RWPE2 (cell line): ENCODE measurements around the gene PIN1.
"Not testable (repeated sequence)": the region's sequence is repeated elsewhere in the genome, so short reads cannot be mapped to it uniquely, and the experiment has no call there.

Experiments used
- ATAC-seq: fragments of 200-7000 bp; cut with Tn5 transposase; 3 replicates; pipeline ENCODE4 v1.9.1; 2021; ENCODE audit warnings: low read depth
- DNase-seq: peaks from one replicate; pipeline ENCODE4 v3.0.0-alpha.2; 2020; ENCODE audit warnings: low spot score
- H3K27ac ChIP-seq: fragments of 450-650 bp; 2 replicates; pipeline ENCODE4 v1.5.1; 2017; ENCODE audit warnings: mild to moderate bottlenecking; ENCODE audit not compliant: poor library complexity, severe bottlenecking
- H3K27me3 ChIP-seq: fragments of 250-450 bp; sonication (Bioruptor Pico); 2 replicates; pipeline ENCODE4 v1.5.1; 2021; ENCODE audit warnings: mild to moderate bottlenecking, moderate library complexity; ENCODE audit not compliant: insufficient read depth, poor library complexity, severe bottlenecking
- H3K36me3 ChIP-seq: fragments of 250-450 bp; sonication (Bioruptor Pico); 2 replicates; pipeline ENCODE4 v1.5.1; 2020; ENCODE audit warnings: low read depth, mild to moderate bottlenecking, moderate library complexity
- H3K4me1 ChIP-seq: fragments of 250-450 bp; sonication (Bioruptor Pico); 2 replicates; pipeline ENCODE4 v1.5.1; 2021; ENCODE audit warnings: mild to moderate bottlenecking, moderate library complexity; ENCODE audit not compliant: insufficient read depth, poor library complexity, severe bottlenecking
- H3K4me3 ChIP-seq: fragments of 250-450 bp; sonication (Bioruptor Pico); 2 replicates; pipeline ENCODE4 v1.5.1; 2021; ENCODE audit warnings: mild to moderate bottlenecking, moderate library complexity; ENCODE audit not compliant: severe bottlenecking
- H3K9me3 ChIP-seq: fragments of 250-450 bp; sonication (Bioruptor Pico); 2 replicates; pipeline ENCODE4 v1.5.1; 2021; ENCODE audit warnings: mild to moderate bottlenecking, moderate library complexity; ENCODE audit not compliant: severe bottlenecking
- CTCF ChIP-seq: fragments of 450-650 bp; IDR thresholded peaks from one replicate; pipeline ENCODE4 v1.5.1; 2017; ENCODE audit warnings: mild to moderate bottlenecking, moderate library complexity; ENCODE audit not compliant: poor library complexity, severe bottlenecking

PIN1 gene

GRCh38 chr19:9839415-9839814 is 4.3 kb downstream of the PIN1 start:
- no peak overlapping the region for H3K27ac ChIP-seq
- no peak for ATAC-seq

DNA sequence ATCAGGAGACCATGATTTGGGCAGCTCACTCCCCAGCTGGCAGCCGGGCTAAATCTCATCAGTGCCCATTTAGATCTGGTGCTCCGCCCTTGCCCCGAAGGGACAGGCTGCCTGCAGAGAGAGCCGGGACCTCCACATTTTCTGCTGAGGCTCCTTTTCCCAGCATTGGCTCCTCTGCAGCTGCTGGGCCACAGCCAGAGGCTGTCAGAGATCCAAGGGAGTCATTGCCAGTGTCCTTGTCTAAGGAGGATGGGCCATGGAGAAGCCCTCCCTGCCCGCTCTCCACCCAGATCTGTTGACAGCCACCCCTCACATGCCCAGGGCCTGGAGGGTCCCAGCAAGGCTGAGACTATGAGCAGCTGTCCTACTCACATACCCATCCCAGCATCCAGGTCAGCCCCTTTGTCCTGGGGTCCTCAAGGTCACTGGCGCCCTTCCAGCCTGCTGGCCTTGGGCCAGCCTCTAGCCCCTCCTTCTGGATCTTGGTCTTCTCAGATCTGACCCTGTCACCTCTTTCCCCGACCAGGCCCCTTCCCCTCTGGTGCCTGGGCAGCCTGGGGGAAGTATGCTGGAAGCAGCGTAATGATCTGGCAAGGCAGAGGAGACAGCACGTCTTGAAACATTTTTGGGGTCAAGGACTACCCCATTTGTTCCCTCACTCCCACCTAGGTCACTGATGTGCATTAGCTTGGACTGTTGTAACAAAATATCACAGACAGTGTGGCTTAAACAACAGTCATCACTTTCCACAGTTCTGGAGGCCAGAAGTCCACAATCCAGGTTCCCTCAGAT is 7.9 kb downstream of the PIN1 start:
- H3K9me3 ChIP-seq, result no peaks in the 10 kb centered on the region
- no peak for ATAC-seq
- DNase-seq, result no peak
- peaks cover 51% of the 10 kb centered on the region for H3K36me3 ChIP-seq
- no peaks in the 10 kb centered on the region for H3K4me1 ChIP-seq
- no peaks in the 10 kb centered on the region for H3K27me3 ChIP-seq
- H3K27ac ChIP-seq, result no peak overlapping the region
- no peak for TF ChIP-seq CTCF
- H3K4me3 ChIP-seq, result no peak overlapping the region

More at GRCh38 chr19:9839415-9839814, 4.3 kb downstream of the PIN1 start:
- Histone ChIP-seq H3K4me3 (no peak overlapping the region), H3K27me3 (no peaks in the 10 kb centered on the region), H3K4me1 (no peaks in the 10 kb centered on the region), H3K9me3 (no peaks in the 10 kb centered on the region), H3K36me3 (peaks cover 55% of the 10 kb centered on the region)
- no peak for DNase-seq
- no peak for TF ChIP-seq CTCF

DNA sequence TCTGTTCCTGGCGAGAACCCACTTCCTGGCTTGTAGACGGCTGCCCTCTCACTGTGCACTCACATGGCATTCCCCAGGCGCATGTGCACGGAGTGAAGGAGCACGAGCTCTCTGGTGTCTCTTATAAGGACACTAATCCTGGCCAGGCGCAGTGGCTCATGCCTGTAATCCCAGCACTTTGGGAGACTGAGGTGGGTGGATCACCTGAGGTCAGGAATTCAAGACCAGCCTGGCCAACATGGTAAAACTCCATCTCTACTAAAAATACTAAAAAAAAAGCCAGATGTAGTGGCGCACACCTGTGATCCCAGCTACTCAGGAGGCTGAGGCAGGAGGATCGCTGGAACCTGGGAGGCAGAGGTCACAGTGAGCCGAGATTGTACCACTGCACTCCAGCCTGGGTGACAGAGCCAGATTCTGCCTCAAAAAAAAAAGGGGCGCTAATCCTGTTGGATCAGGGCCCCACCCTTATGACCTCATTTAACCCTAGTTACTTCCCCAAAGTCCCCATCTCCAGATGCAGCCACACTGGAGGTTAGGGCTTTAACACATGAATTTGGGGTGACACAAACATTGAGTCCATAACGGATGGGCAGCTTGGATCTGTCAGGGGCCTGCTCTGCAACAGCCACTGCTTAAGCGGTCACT is 8.6 kb downstream of the PIN1 start:
- peaks cover 51% of the 10 kb centered on the region for H3K36me3 ChIP-seq
- not testable (repeated sequence) for ATAC-seq, H3K27me3 ChIP-seq, H3K9me3 ChIP-seq, H3K4me1 ChIP-seq, H3K4me3 ChIP-seq, H3K27ac ChIP-seq, DNase-seq

DNA sequence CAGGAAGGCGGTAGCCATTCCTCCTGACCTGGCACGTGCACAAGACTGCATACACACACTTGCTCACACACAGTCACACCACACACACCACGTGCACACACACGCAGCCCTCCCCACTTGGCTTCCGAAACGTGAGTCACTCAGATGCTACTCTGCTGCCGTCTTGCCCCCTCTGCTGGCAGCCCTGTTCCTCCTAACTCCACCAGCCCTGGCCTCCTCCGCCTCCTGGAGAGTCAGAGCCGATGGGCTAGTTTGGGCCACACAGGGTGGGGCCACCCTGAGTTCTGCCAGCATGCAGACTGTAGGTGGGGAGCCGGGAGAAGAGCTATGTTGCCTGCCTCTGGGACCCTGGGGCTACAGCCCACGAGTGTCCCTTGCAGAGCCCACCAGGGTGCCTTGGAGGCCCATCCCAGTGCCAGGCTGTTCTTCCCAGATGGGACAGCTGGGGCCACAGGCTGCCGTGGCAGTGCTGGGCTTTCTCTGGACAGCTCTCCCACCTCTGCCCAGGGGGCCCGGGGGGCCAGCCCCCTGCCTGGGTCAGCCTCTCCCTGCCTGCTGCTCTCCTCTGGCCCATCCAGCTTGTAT is 12.1 kb downstream of the PIN1 start:
- Histone ChIP-seq H3K27ac (no peak overlapping the region), H3K27me3 (no peaks in the 10 kb centered on the region), H3K9me3 (no peaks in the 10 kb centered on the region), H3K36me3 (peaks cover 25% of the 10 kb centered on the region), H3K4me1 (no peaks in the 10 kb centered on the region), H3K4me3 (no peak overlapping the region)
- no peak for DNase-seq
- peak; percentile 83 for ATAC-seq
- peak; percentile 64 for TF ChIP-seq CTCF

- no peak for DNase-seq
- peak; percentile 26 for TF ChIP-seq CTCF
- Histone ChIP-seq H3K27ac (no peak overlapping the region), H3K36me3 (peaks cover 20% of the 10 kb centered on the region), H3K4me3 (no peak overlapping the region), H3K27me3 (no peaks in the 10 kb centered on the region), H3K4me1 (no peaks in the 10 kb centered on the region), H3K9me3 (no peaks in the 10 kb centered on the region)
- peak; percentile 13; the same call in 1 of the 3 replicates for ATAC-seq
Observed at GRCh38 chr19:9848060-9848459, 12.9 kb downstream of the PIN1 start.
